AG04449 (cell line): ENCODE results near the gene DMGDH.

ENCODE experiments used
- CTCF ChIA-PET: fragments of 350-600 bp; formaldehyde crosslinking; extraction: SDS; loops from one replicate; lab custom pipeline; 2021; ENCODE audit warnings: antibody characterized with exemption; lab: Yijun Ruan, JAX
- POLR2A ChIA-PET: fragments of 400-600, 350-600 bp; formaldehyde crosslinking; extraction: SDS; loops from one replicate; lab custom pipeline; 2020; ENCODE audit warnings: antibody characterized with exemption, inconsistent platforms; lab: Yijun Ruan, JAX
- DNase-seq: peaks from one replicate; pipeline ENCODE4 v3.0.0-alpha.2; 2010; ENCODE audit warnings: low read depth, low spot score
- H3K4me3 ChIP-seq: 2 replicates; pipeline ENCODE4 v1.5.1; 2011; ENCODE audit warnings: low read depth, mild to moderate bottlenecking, control low read depth, low read length
- TF ChIP-seq, protein P1 (sequence below): IDR thresholded peaks from one replicate; pipeline ENCODE4 v1.5.1; 2011; ENCODE audit warnings: mild to moderate bottlenecking, moderate library complexity, low read length, control low read depth, inconsistent platforms; ENCODE audit not compliant: insufficient read depth; ENCODE audit errors: missing control alignments

Gene DMGDH

GRCh38 chr5:79075646-79076426, 6.4 kb upstream of the DMGDH start:
- H3K4me3 ChIP-seq = no peak overlapping the region
- TF ChIP-seq, protein P1, sequence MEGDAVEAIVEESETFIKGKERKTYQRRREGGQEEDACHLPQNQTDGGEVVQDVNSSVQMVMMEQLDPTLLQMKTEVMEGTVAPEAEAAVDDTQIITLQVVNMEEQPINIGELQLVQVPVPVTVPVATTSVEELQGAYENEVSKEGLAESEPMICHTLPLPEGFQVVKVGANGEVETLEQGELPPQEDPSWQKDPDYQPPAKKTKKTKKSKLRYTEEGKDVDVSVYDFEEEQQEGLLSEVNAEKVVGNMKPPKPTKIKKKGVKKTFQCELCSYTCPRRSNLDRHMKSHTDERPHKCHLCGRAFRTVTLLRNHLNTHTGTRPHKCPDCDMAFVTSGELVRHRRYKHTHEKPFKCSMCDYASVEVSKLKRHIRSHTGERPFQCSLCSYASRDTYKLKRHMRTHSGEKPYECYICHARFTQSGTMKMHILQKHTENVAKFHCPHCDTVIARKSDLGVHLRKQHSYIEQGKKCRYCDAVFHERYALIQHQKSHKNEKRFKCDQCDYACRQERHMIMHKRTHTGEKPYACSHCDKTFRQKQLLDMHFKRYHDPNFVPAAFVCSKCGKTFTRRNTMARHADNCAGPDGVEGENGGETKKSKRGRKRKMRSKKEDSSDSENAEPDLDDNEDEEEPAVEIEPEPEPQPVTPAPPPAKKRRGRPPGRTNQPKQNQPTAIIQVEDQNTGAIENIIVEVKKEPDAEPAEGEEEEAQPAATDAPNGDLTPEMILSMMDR = no peak
- ChIA-PET POLR2A (no interaction called here), CTCF (interaction anchor here (1.2 to 1.7 kb wide), 3 partner anchors 28 to 55 kb away, joined by 3 to 5 read pairs (median 5); no protein-coding TSS in a partner anchor)
- DNase-seq = no peak

DNA sequence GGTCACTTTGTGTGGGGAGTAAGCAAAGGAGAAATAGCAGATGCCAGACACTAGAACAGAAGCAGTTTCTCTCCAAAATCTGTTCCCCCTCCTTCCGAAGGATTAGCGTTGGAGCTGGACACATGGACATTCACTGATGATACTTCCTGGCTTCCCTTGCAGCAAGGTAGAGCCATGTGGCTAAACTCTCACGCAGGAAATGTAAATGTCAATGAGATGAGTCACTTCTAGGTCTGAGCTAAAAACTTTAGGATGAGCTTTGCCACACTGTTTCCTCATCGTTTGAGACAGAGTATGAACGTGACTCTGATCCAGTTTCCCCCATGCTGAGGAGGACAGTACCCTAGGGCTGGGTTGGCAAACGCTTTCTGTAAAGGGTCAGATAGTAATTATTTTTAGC, 5.2 kb upstream of the DMGDH start:
- CTCF ChIA-PET = interaction anchor here (1.0 to 1.5 kb wide), 2 partner anchors 50 to 54 kb away, joined by 3 to 9 read pairs; no protein-coding TSS in a partner anchor
- TF ChIP-seq, protein P1 = no peak
- DNase-seq = peak; percentile 4
- POLR2A ChIA-PET = no interaction called here
- H3K4me3 ChIP-seq = no peak overlapping the region

DNA sequence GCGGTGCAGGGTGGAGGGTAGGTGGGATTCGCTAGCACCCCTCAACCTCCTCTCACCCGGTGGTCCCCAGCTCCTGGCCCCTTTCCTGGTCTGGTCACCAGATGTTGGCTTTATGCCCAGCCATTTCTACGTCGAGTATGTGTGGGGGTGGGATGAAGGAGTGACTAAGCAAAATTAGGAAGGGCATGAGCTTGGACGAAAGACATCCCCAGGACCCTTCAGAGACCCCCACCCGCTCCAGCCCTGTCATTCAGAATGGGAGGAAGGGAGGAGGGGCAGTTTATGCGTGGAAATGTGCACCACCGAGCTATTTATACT, 835 bp upstream of the DMGDH start:
- ChIA-PET CTCF (interaction anchor here (1.1 to 2.4 kb wide), 3 partner anchors 47 to 64 kb away, joined by 3 to 16 read pairs (median 5); no protein-coding TSS in a partner anchor), POLR2A (interaction anchor here (1.2 kb wide), 1 partner anchor 37 kb away, joined by 3 read pairs; no protein-coding TSS in a partner anchor)
- TF ChIP-seq, protein P1 = no peak
- H3K4me3 ChIP-seq = peak overlapping the region; percentile 47
- no peak for DNase-seq

DNA sequence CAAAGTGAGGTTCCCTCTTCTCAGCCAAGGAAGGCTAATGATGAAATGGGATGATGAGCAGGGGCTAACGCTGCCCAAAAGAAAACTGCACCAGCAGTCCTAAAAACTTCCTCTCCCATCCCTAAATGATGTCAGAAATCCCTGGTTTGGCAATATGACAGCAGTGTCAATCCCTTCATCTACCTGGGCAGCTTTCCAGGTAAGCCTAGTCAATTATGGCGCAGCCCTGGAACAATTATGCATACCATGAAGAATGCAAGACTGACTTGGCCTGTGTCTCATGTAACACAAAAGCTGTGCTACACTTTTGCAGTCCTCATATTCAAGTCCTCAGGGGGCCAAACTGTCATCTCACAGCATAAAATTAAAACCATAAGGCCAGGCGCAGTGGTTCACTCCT, 7.0 kb downstream of the DMGDH start:
- ChIA-PET CTCF (interaction anchor here (0.9 to 3.8 kb wide), 2 partner anchors 38 to 42 kb away, joined by 3 to 16 read pairs; no protein-coding TSS in a partner anchor), POLR2A (no interaction called here)

DNA sequence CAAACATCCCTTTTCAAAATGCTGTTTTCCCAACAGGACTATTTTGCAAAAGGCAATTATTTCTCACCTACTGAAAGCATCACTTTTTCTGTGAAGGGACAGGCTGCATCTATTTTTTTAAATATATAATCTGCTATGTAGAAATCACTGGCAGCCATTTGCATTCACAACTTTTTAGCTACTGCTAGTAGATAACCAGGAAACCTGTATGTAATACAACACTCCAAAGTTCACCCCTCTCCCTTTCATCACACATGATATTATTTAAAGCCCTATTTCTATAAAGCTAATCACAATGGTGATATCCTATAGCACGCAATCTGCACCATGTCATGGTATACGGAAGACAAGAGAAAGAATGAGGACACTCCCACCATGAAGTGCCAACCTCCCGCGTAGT, 9.8 kb downstream of the DMGDH start:
- CTCF ChIA-PET = interaction anchor here (1.1 to 2.3 kb wide), 3 partner anchors 12 to 39 kb away, joined by 3 to 9 read pairs (median 3); no protein-coding TSS in a partner anchor
- TF ChIP-seq, protein P1 = no peak

More for the DNA sequence above, 7.0 kb downstream of the DMGDH start:
- H3K4me3 ChIP-seq = no peak overlapping the region
- TF ChIP-seq, protein P1 = no peak
- DNase-seq = no peak

GRCh38 chr5:79056847-79057246, 12.6 kb downstream of the DMGDH start:
- no peak overlapping the region for H3K4me3 ChIP-seq
- no peak for DNase-seq
- POLR2A ChIA-PET = no interaction called here
- CTCF ChIA-PET = interaction anchor here (1.0 to 1.4 kb wide), 2 partner anchors 9 to 32 kb away, joined by 4 to 5 read pairs; no protein-coding TSS in a partner anchor
- TF ChIP-seq, protein P1 = no peak

More for the DNA sequence above, 9.8 kb downstream of the DMGDH start:
- H3K4me3 ChIP-seq = no peak overlapping the region
- DNase-seq = no peak
- POLR2A ChIA-PET = no interaction called here
